IMR-90 (cell line): ENCODE results near the gene PHAX. TPM values are rescaled to one million over a fixed set of nuclear protein-coding genes. Genes with fewer than 3 reads are reported as not detected.

Experiments
- ATAC-seq: fragments of 200-7000 bp; cut with Tn5 transposase; 2 replicates; pipeline ENCODE4 v1.9.1; 2020; ENCODE audit warnings: low read depth, mild to moderate bottlenecking, moderate library complexity
- BruUV-seq: library from RNA; stranded (reverse); fragments of 400-500 nt; replicated peaks from 2 replicates; lab custom pipeline; 2021; lab: Mats Ljungman, UMichigan
- CTCF ChIA-PET: fragments of 300-600 bp; formaldehyde crosslinking; extraction: SDS; loops from one replicate; lab custom pipeline; 2021; ENCODE audit warnings: antibody characterized with exemption; lab: Yijun Ruan, JAX
- POLR2A ChIA-PET: fragments of 300-600 bp; sonication (Branson Sonifier 250); formaldehyde crosslinking; loops from one replicate; lab custom pipeline; 2022; ENCODE audit warnings: antibody characterized with exemption; ENCODE audit not compliant: unreplicated experiment; lab: Charles Lee
- DNase-seq: peaks from one replicate; pipeline ENCODE4 v3.0.0; 2013
- H2AFZ ChIP-seq: replicated peaks from 2 replicates; pipeline ENCODE3; 2013; ENCODE audit warnings: low read length, mild to moderate bottlenecking; ENCODE audit not compliant: poor library complexity
- H2AK5ac ChIP-seq: 2 replicates; pipeline ENCODE4 v1.6.1; 2013; ENCODE audit warnings: low read depth, low read length, inconsistent platforms
- H2AK9ac ChIP-seq: replicated peaks from 2 replicates; pipeline ENCODE3; 2013; ENCODE audit warnings: mild to moderate bottlenecking, low read depth, low read length, moderate library complexity; ENCODE audit not compliant: poor library complexity
- H2BK120ac ChIP-seq: 2 replicates; pipeline ENCODE4 v1.6.1; 2013; ENCODE audit warnings: low read depth, low read length, inconsistent platforms
- H2BK15ac ChIP-seq: 3 replicates; pipeline ENCODE4 v1.6.1; 2013; ENCODE audit warnings: low read depth, low read length, inconsistent platforms
- H2BK20ac ChIP-seq: 2 replicates; pipeline ENCODE4 v1.6.1; 2013; ENCODE audit warnings: low read depth, mild to moderate bottlenecking, inconsistent platforms, low read length, moderate library complexity
- H2BK5ac ChIP-seq: 2 replicates; pipeline ENCODE4 v1.6.1; 2013; ENCODE audit warnings: mild to moderate bottlenecking, low read depth, low read length, inconsistent platforms; ENCODE audit not compliant: poor library complexity, severe bottlenecking
- H3K14ac ChIP-seq: replicated peaks from 2 replicates; pipeline ENCODE4 v1.6.1; 2013; ENCODE audit warnings: low read depth, low read length, inconsistent platforms
- H3K18ac ChIP-seq: 2 replicates; pipeline ENCODE4 v1.6.1; 2013; ENCODE audit warnings: low read depth, low read length, control low read depth
- H3K23ac ChIP-seq: 2 replicates; pipeline ENCODE4 v1.6.1; 2013; ENCODE audit warnings: low read depth, low read length, inconsistent platforms
- H3K27ac ChIP-seq: 2 replicates; pipeline ENCODE4 v1.5.1; 2013; ENCODE audit warnings: mild to moderate bottlenecking, control low read depth, low read length; ENCODE audit not compliant: insufficient read depth
- H3K27me3 ChIP-seq: 2 replicates; pipeline ENCODE4 v1.6.1; 2013; ENCODE audit warnings: low read length; ENCODE audit not compliant: control insufficient read depth, insufficient read depth
- H3K36me3 ChIP-seq: 2 replicates; pipeline ENCODE4 v1.6.1; 2013; ENCODE audit warnings: low read length, mixed read lengths; ENCODE audit not compliant: control insufficient read depth, insufficient read depth
- H3K4ac ChIP-seq: 2 replicates; pipeline ENCODE4 v1.6.1; 2013; ENCODE audit warnings: low read depth, low read length, inconsistent platforms
- H3K4me1 ChIP-seq: 2 replicates; pipeline ENCODE4 v1.6.1; 2013; ENCODE audit warnings: low read length, mixed read lengths; ENCODE audit not compliant: control insufficient read depth, insufficient read depth
- H3K4me2 ChIP-seq: 2 replicates; pipeline ENCODE4 v1.6.1; 2013; ENCODE audit warnings: low read depth, mild to moderate bottlenecking, control low read depth, low read length, moderate library complexity
- H3K4me3 ChIP-seq: 2 replicates; pipeline ENCODE4 v1.5.1; 2013; ENCODE audit warnings: low read depth, mild to moderate bottlenecking, control low read depth, low read length, moderate library complexity; ENCODE audit not compliant: insufficient read depth
- H3K56ac ChIP-seq: 2 replicates; pipeline ENCODE4 v1.6.1; 2013; ENCODE audit warnings: low read length, inconsistent platforms; ENCODE audit not compliant: insufficient read depth; ENCODE audit errors: extremely low read depth
- H3K79me1 ChIP-seq, 2 experiments: 2 replicates each; pipeline ENCODE4 v1.6.1; 2013; ENCODE audit warnings: low read length in 2 of 2, inconsistent platforms in 1 of 2, low read depth in 1 of 2
- H3K9ac ChIP-seq: 2 replicates; pipeline ENCODE4 v1.6.1; 2013; ENCODE audit warnings: low read depth, low read length, control low read depth
- H3K9me1 ChIP-seq: 2 replicates; pipeline ENCODE4 v1.6.1; 2013; ENCODE audit warnings: low read length, inconsistent platforms; ENCODE audit not compliant: insufficient read depth
- H3K9me3 ChIP-seq: 2 replicates; pipeline ENCODE4 v1.6.1; 2013; ENCODE audit warnings: low read length; ENCODE audit not compliant: control insufficient read depth, insufficient read depth
- H4K20me1 ChIP-seq: 2 replicates; pipeline ENCODE4 v1.6.1; 2013; ENCODE audit warnings: low read length, inconsistent platforms; ENCODE audit not compliant: insufficient read depth
- H4K5ac ChIP-seq: 2 replicates; pipeline ENCODE4 v1.6.1; 2013; ENCODE audit warnings: mild to moderate bottlenecking, low read depth, low read length, control low read depth
- H4K8ac ChIP-seq, 2 experiments: 2 replicates each; pipeline ENCODE4 v1.6.1; 2013; ENCODE audit warnings: low read depth in 2 of 2, low read length in 2 of 2, control low read depth in 1 of 2, inconsistent platforms in 1 of 2
- H4K91ac ChIP-seq: 2 replicates; pipeline ENCODE4 v1.6.1; 2013; ENCODE audit warnings: low read depth, low read length, inconsistent platforms; ENCODE audit not compliant: insufficient read depth
- CEBPB ChIP-seq: IDR thresholded peaks from 2 replicates; pipeline ENCODE4 v1.6.1; 2012; ENCODE audit warnings: low read depth, low read length, improper control_type of control experiment
- FOS ChIP-seq: fragments of 150-350 bp; IDR thresholded peaks from 2 replicates; pipeline ENCODE4 v1.6.1; 2016; ENCODE audit warnings: low read depth, low read length
- MAFK ChIP-seq: IDR thresholded peaks from 2 replicates; pipeline ENCODE4 v1.6.1; 2012; ENCODE audit warnings: low read depth, low read length, improper control_type of control experiment
- MAZ ChIP-seq: IDR thresholded peaks from 2 replicates; pipeline ENCODE4 v1.6.1; 2012; ENCODE audit warnings: low read depth, mild to moderate bottlenecking, low read length, improper control_type of control experiment, moderate library complexity, borderline replicate concordance
- WGBS, 2 experiments: methylation state at CpG; one replicate each; pipeline versions ENCODE4 v1.1.5 to v1.1.7; 2013; ENCODE audit warnings: missing lambda C conversion rate in 2 of 2; ENCODE audit not compliant: insufficient read length in 1 of 2; ENCODE audit errors: extremely low coverage in 2 of 2; 5-methylcytosine and 5-hydroxymethylcytosine counted together
- dilution Hi-C: fragments of 300-500 bp; cut with HindIII; formaldehyde crosslinking; loops from one replicate; pipeline ENCODE4 v1.14.3; 2018; ENCODE audit warnings: low sequenced_read_pairs; ENCODE audit not compliant: unreplicated experiment
- in situ Hi-C: fragments of 300-500 bp; cut with MboI; formaldehyde crosslinking; loops from 3 replicates; pipeline ENCODE4 v1.14.3; 2019; ENCODE audit warnings: low sequenced_read_pairs, inconsistent platforms, mixed read lengths
- intact Hi-C: fragments of 100-400 bp; cut with micrococcal nuclease; formaldehyde crosslinking; loops from 2 replicates; pipeline ENCODE4 v1.10.0; 2022
- polyA plus RNA-seq, 3 experiments: library from polyadenylated mRNA; depleted of rRNA; stranded (reverse); fragments of >200 nt; gene quantifications; 2 replicates each; pipeline ENCODE4 v1.2.3, GENCODE V29; 2012; ENCODE audit warnings: low replicate concordance in 1 of 3
- total RNA-seq: library from RNA; depleted of rRNA; stranded (reverse); fragments of >200 nt; gene quantifications from 2 replicates; pipeline ENCODE4 v1.2.3, GENCODE V29; 2012

The PHAX gene
- total and polyA plus RNA-seq, 2 of the 4 experiments (the other 2 are of a cell fraction): 32.5 to 46.4 TPM

DNA sequence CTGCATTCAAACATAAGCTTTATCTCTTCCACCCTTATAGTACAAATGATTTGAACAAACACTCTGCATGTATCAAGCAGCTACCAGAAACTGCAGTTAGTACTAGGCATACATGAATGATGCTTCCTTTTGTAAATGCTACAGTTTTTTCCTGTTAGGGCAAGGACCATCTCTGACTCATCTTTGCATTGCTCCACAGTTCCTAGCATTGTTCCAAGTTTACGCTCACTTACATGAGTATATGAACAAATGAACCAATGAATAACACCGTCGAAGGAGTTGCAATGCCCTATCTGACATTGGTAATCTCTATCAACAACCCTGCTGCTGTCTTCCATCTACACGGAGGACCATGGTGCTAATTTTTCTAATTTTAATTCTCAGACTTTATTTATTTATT lies 3.6 kb upstream of the PHAX start:
- Histone ChIP-seq H3K27ac (peak overlapping the region; percentile 12; the same call in 1 of the 2 replicates), H3K9me1 (peaks cover 4% of the 10 kb centered on the region; the same call in 1 of the 2 replicates), H3K23ac (no peak overlapping the region), H4K8ac (peak overlapping the region in 1 of 2 experiments; percentile 49; a peak in 1 of 4 replicates), H4K91ac (no peak overlapping the region), H2BK5ac (no peak overlapping the region), H2BK15ac (0 out of 3 replicates have a peak overlapping the region, but pooled peaks have one; percentile 16), H4K5ac (no peak overlapping the region), H3K4me1 (peaks cover 8% of the 10 kb centered on the region), H2AFZ (no peak overlapping the region), H3K18ac (no peak overlapping the region), H4K20me1 (peaks cover 2% of the 10 kb centered on the region; the same call in 1 of the 2 replicates), H3K4ac (peak overlapping the region; percentile 34; the same call in 1 of the 2 replicates), H2BK120ac (no peak overlapping the region; the same call in 1 of the 2 replicates), H3K27me3 (no peaks in the 10 kb centered on the region), H3K56ac (no peak overlapping the region), H2AK9ac (no peak overlapping the region), H3K9ac (0 out of 2 replicates have a peak overlapping the region, but pooled peaks have one; percentile 10), H3K4me3 (no peak overlapping the region), H3K36me3 (no peaks in the 10 kb centered on the region), H2BK20ac (0 out of 2 replicates have a peak overlapping the region, but pooled peaks have one; percentile 23), H3K4me2 (no peak overlapping the region), H3K9me3 (no peaks in the 10 kb centered on the region), H3K14ac (no peak overlapping the region), H3K79me1 (peaks cover 20 to 29% of the 10 kb centered on the region in 2 experiments), H2AK5ac (peak overlapping the region; percentile 34; the same call in 1 of the 2 replicates)
- DNase-seq (peak; percentile 91), ATAC-seq (no peak)
- WGBS, 2 experiments: 71% methylated on average over 1 of the region's 4 CpGs; no CpG with 5 or more reads in 1 of the 2 experiments
- BruUV-seq: no TSS peak
- in situ Hi-C loops (no loop called here), intact Hi-C loops (loop anchor here (5.0 kb wide), 1 partner anchor 180 kb away; the partner anchor contains the start of gene LMNB1), dilution Hi-C loops (no loop called here)
- ChIA-PET CTCF (no interaction called here), POLR2A (no interaction called here)
- no peak for TF ChIP-seq MAZ
- no peak for TF ChIP-seq MAFK
- peak; percentile 53; the same call in 1 of the 2 replicates for TF ChIP-seq FOS
- peak; percentile 94 for TF ChIP-seq CEBPB
